ENCODE data around the gene MACROD2. TPM values are rescaled to one million over a fixed set of nuclear protein-coding genes. Genes with fewer than 3 reads are reported as not detected.

The MACROD2 gene
- total and polyA plus RNA-seq, 2 donors (not counting 1 experiment from before 2014, with no cell fraction given), result 5.3 to 6.7 TPM

GRCh38 chr20:15654208-15654649 lies 1658.9 kb downstream of the MACROD2 start:
- H3K27ac Mint-ChIP-seq, result no peak overlapping the region
- no peaks in the 10 kb centered on the region for H3K27me3 Mint-ChIP-seq
- TF ChIP-seq CTCF (IDR thresholded peaks at IDR 0.05) (peak; percentile 82), EZH2 (IDR thresholded peaks at IDR 0.05; ENCODE audit: borderline replicate concordance, insufficient read depth, low read depth, low read length, poor library complexity, severe bottlenecking) (no peak)
- DNase-seq (peak; percentile 76), ATAC-seq (ENCODE audit: low read depth) (peak; percentile 99)
- Histone ChIP-seq H3K27me3 (replicated peaks in 1 of 4; ENCODE audit: control extremely low read depth in 1 of 4, control insufficient read depth in 3 of 4, insufficient read depth in 4 of 4, low read length in 3 of 4) (no peaks in the 10 kb centered on the region), H4K20me1 (ENCODE audit: control insufficient read depth, insufficient read depth, low read length, poor library complexity, severe bottlenecking) (no peaks in the 10 kb centered on the region), H3K9ac (ENCODE audit: low read length) (no peak overlapping the region), H3K27ac (ENCODE audit: low read length in 2 of 2) (no peak overlapping the region), H3K9me3 (ENCODE audit: control extremely low read depth in 1 of 3, control insufficient read depth in 2 of 3, insufficient read depth in 1 of 3, low read length in 2 of 3) (no peaks in the 10 kb centered on the region), H2AFZ (ENCODE audit: insufficient read depth, low read depth, low read length, poor library complexity, severe bottlenecking) (peak overlapping the region; percentile 11), H3K79me2 (ENCODE audit: control insufficient read depth, insufficient read depth, low read length) (no peaks in the 10 kb centered on the region), H3K4me1 (ENCODE audit: control insufficient read depth in 2 of 2, insufficient read depth in 2 of 2, low read length in 2 of 2) (peaks cover 3 to 7% of the 10 kb centered on the region in 2 donors), H3K4me2 (replicated peaks; ENCODE audit: low read depth, low read length, poor library complexity, severe bottlenecking) (peak overlapping the region; percentile 17), H3K36me3 (replicated peaks in 1 of 2; ENCODE audit: control extremely low read depth in 1 of 2, control insufficient read depth in 1 of 2, extremely low read depth in 1 of 2, insufficient read depth in 2 of 2, low read length in 1 of 2) (no peaks in the 10 kb centered on the region), H3K4me3 (ENCODE audit: control extremely low read depth in 1 of 5, extremely low read depth in 1 of 5, insufficient read depth in 1 of 5, low read depth in 2 of 5, low read length in 4 of 5) (no peak overlapping the region)
- intact Hi-C loops (cut with micrococcal nuclease), result loop anchor here (2.0 kb wide), 1 partner anchor 387 kb away; no protein-coding TSS in a partner anchor
- peaks cover 6% of the 10 kb centered on the region for H3K4me1 Mint-ChIP-seq
- ChIA-PET CTCF (interaction anchor here (0.6 to 2.2 kb wide), 22 partner anchors 8 to 1839 kb away, joined by 3 to 9 read pairs (median 4); partner anchors contain the start of gene FLRT3), POLR2A (no interaction called here)
- H3K4me3 Mint-ChIP-seq, result no peak overlapping the region
- WGBS (ENCODE audit: insufficient coverage), result no CpG with 5 or more reads among the region's 2 CpGs
- H3K9me3 Mint-ChIP-seq (ENCODE audit: insufficient read depth), result no peaks in the 10 kb centered on the region

- Histone ChIP-seq H3K9ac (ENCODE audit: low read length) (no peak overlapping the region), H2AFZ (ENCODE audit: insufficient read depth, low read depth, low read length, poor library complexity, severe bottlenecking) (no peak overlapping the region), H3K27me3 (replicated peaks in 1 of 4; ENCODE audit: control extremely low read depth in 1 of 4, control insufficient read depth in 3 of 4, insufficient read depth in 4 of 4, low read length in 3 of 4) (no peaks in the 10 kb centered on the region), H4K20me1 (ENCODE audit: control insufficient read depth, insufficient read depth, low read length, poor library complexity, severe bottlenecking) (no peaks in the 10 kb centered on the region), H3K27ac (ENCODE audit: low read length in 2 of 2) (no peak overlapping the region), H3K4me1 (ENCODE audit: control insufficient read depth in 2 of 2, insufficient read depth in 2 of 2, low read length in 2 of 2) (peaks cover 3 to 7% of the 10 kb centered on the region in 2 donors), H3K4me3 (ENCODE audit: control extremely low read depth in 1 of 5, extremely low read depth in 1 of 5, insufficient read depth in 1 of 5, low read depth in 2 of 5, low read length in 4 of 5) (no peak overlapping the region), H3K4me2 (replicated peaks; ENCODE audit: low read depth, low read length, poor library complexity, severe bottlenecking) (no peak overlapping the region), H3K9me3 (ENCODE audit: control extremely low read depth in 1 of 3, control insufficient read depth in 2 of 3, insufficient read depth in 1 of 3, low read length in 2 of 3) (no peaks in the 10 kb centered on the region), H3K36me3 (replicated peaks in 1 of 2; ENCODE audit: control extremely low read depth in 1 of 2, control insufficient read depth in 1 of 2, extremely low read depth in 1 of 2, insufficient read depth in 2 of 2, low read length in 1 of 2) (no peaks in the 10 kb centered on the region), H3K79me2 (ENCODE audit: control insufficient read depth, insufficient read depth, low read length) (no peaks in the 10 kb centered on the region)
- ChIA-PET CTCF (interaction anchor here (0.7 to 2.2 kb wide), 7 partner anchors 12 to 911 kb away, joined by 3 to 9 read pairs (median 3); no protein-coding TSS in a partner anchor), POLR2A (no interaction called here)
- no peak for TF ChIP-seq EZH2 (IDR thresholded peaks at IDR 0.05; ENCODE audit: borderline replicate concordance, insufficient read depth, low read depth, low read length, poor library complexity, severe bottlenecking)
- TF ChIP-seq CTCF (IDR thresholded peaks at IDR 0.05), result no peak
- DNase-seq, result no peak
- no CpG with 5 or more reads among the region's 7 CpGs for WGBS (ENCODE audit: insufficient coverage)
- H3K4me3 Mint-ChIP-seq, result no peak overlapping the region
- no peak overlapping the region for H3K27ac Mint-ChIP-seq
- peaks cover 6% of the 10 kb centered on the region for H3K4me1 Mint-ChIP-seq
- no peak for ATAC-seq (ENCODE audit: low read depth)
- H3K27me3 Mint-ChIP-seq, result peaks cover under 1% of the 10 kb centered on the region
- H3K9me3 Mint-ChIP-seq (ENCODE audit: insufficient read depth), result no peaks in the 10 kb centered on the region
- intact Hi-C loops (cut with micrococcal nuclease), result loop anchor here (2.0 kb wide), 1 partner anchor 389 kb away; no protein-coding TSS in a partner anchor
Measured at GRCh38 chr20:15655295-15655874, 1660.1 kb downstream of the MACROD2 start.
